HCT116 (cell line): ENCODE results near the gene FOXP1.

Experiments
- ATF3 ChIP-seq: IDR thresholded peaks from 2 replicates; pipeline ENCODE4 v1.6.1; 2012
- CEBPB ChIP-seq: IDR thresholded peaks from 2 replicates; pipeline ENCODE4 v1.6.1; 2012; ENCODE audit warnings: low read depth
- CTCF ChIP-seq, 3 experiments: fragments of 200-600 bp in 1 of 3; sonication (generic) in 1 of 3; IDR thresholded peaks in 2 of 3; conservative IDR thresholded peaks in 1 of 3; 2 replicates each; pipeline ENCODE4 v1.5.1; 2012 to 2017; ENCODE audit warnings: low read depth in 2 of 3, low read length in 2 of 3, antibody characterized with exemption in 1 of 3, borderline replicate concordance in 1 of 3, control low read depth in 1 of 3, mild to moderate bottlenecking in 1 of 3, mixed read lengths in 1 of 3, mixed run types in 1 of 3, moderate library complexity in 1 of 3; ENCODE audit not compliant: insufficient read depth in 1 of 3
- EGR1 ChIP-seq: IDR thresholded peaks from 2 replicates; pipeline ENCODE4 v1.6.1; 2012; ENCODE audit warnings: low read depth
- EZH2 ChIP-seq: fragments of 200-600 bp; sonication (generic); IDR thresholded peaks from 2 replicates; pipeline ENCODE4 v1.6.1; 2017; ENCODE audit warnings: antibody characterized with exemption, mixed run types
- EZH2phosphoT487 ChIP-seq: fragments of 200-600 bp; IDR thresholded peaks from 2 replicates; pipeline ENCODE4 v1.6.1; 2018; ENCODE audit warnings: antibody characterized with exemption, borderline replicate concordance
- JUND ChIP-seq: IDR thresholded peaks from 2 replicates; pipeline ENCODE4 v1.6.1; 2012
- POLR2A ChIP-seq: IDR thresholded peaks from 2 replicates; pipeline ENCODE4 v1.7.0; 2011; ENCODE audit warnings: borderline replicate concordance; ENCODE audit not compliant: insufficient read depth, insufficient read length; ENCODE audit errors: extremely low read depth
- POLR2AphosphoS5 ChIP-seq: IDR thresholded peaks from 2 replicates; pipeline ENCODE4 v1.6.1; 2011; ENCODE audit warnings: mild to moderate bottlenecking, low read depth, low read length, moderate library complexity
- RAD21 ChIP-seq: IDR thresholded peaks from 2 replicates; pipeline ENCODE4 v1.6.1; 2012; ENCODE audit warnings: low read depth, mild to moderate bottlenecking
- REST ChIP-seq: IDR thresholded peaks from 2 replicates; pipeline ENCODE4 v1.6.1; 2012; ENCODE audit warnings: low read depth
- TCF7L2 ChIP-seq: IDR thresholded peaks from 2 replicates; pipeline ENCODE4 v1.7.0; 2011; ENCODE audit warnings: borderline replicate concordance, inconsistent platforms; ENCODE audit not compliant: insufficient read depth, insufficient read length; ENCODE audit errors: extremely low read depth
- YY1 ChIP-seq: IDR thresholded peaks from 2 replicates; pipeline ENCODE4 v1.6.1; 2011; ENCODE audit warnings: low read length, low read depth, moderate library complexity, mild to moderate bottlenecking; ENCODE audit not compliant: insufficient replicate concordance; ENCODE audit errors: extremely low read depth

GRCh38 chr3:71319771-71320170, 263.8 kb downstream of the FOXP1 start:
- no peak for TF ChIP-seq POLR2A
- TF ChIP-seq CTCF (IDR thresholded peaks at IDR 0.05 in 2 of 3, conservative IDR thresholded peaks at IDR 0.05 in 1 of 3; ENCODE audit: borderline replicate concordance in 1 of 3, insufficient read depth in 1 of 3, low read depth in 2 of 3, low read length in 2 of 3): no peak
- no peak for TF ChIP-seq CEBPB
- TF ChIP-seq JUND: no peak
- TF ChIP-seq EGR1: no peak
- no peak for TF ChIP-seq POLR2AphosphoS5
- no peak for TF ChIP-seq RAD21
- TF ChIP-seq ATF3: no peak
- TF ChIP-seq TCF7L2: no peak
- TF ChIP-seq EZH2: no peak
- TF ChIP-seq EZH2phosphoT487: no peak
- TF ChIP-seq REST: no peak
- TF ChIP-seq YY1: no peak
